SK-N-SH treated with all-trans-retinoic acid at 6 μM for 48 hours (cell line): ENCODE measurements around the gene RBM22.
"Not testable (repeated sequence)": the region's sequence is repeated elsewhere in the genome, so short reads cannot be mapped to it uniquely, and the experiment has no call there.

Source experiments
- ARNTL ChIP-seq: fragments of 450-650 bp; formaldehyde crosslinking; IDR thresholded peaks from 2 replicates; pipeline ENCODE4 v1.5.0; 2020; ENCODE audit warnings: low read depth, mild to moderate bottlenecking, moderate library complexity, borderline replicate concordance
- CSDC2 ChIP-seq: fragments of 250-450 bp; sonication (Bioruptor Pico); IDR thresholded peaks from 2 replicates; pipeline ENCODE4 v1.5.0; 2020; ENCODE audit warnings: mild to moderate bottlenecking, moderate library complexity
- PATZ1 ChIP-seq: fragments of 250-450 bp; sonication (Bioruptor Pico); IDR thresholded peaks from 2 replicates; pipeline ENCODE4 v1.8.0; 2020; ENCODE audit warnings: mild to moderate bottlenecking, moderate library complexity, borderline replicate concordance
- RARB ChIP-seq: fragments of 250-450 bp; sonication (Bioruptor Pico); IDR thresholded peaks from 2 replicates; pipeline ENCODE4 v1.8.0; 2021; ENCODE audit warnings: mild to moderate bottlenecking, moderate library complexity
- SNAI2 ChIP-seq: fragments of 250-450 bp; sonication (Bioruptor Pico); IDR thresholded peaks from 2 replicates; pipeline ENCODE4 v1.5.0; 2020; ENCODE audit warnings: mild to moderate bottlenecking, moderate library complexity
- TSHZ2 ChIP-seq: fragments of 250-450 bp; sonication (Bioruptor Pico); IDR thresholded peaks from 2 replicates; pipeline ENCODE4 v1.5.0; 2020; ENCODE audit warnings: mild to moderate bottlenecking, moderate library complexity

- TF ChIP-seq TSHZ2; RARB (CRISPR knock-in tag); CSDC2 (CRISPR knock-in tag); PATZ1 (CRISPR knock-in tag); SNAI2 (CRISPR knock-in tag); ARNTL (CRISPR knock-in tag): not testable (repeated sequence)
Measured at GRCh38 chr5:150742455-150743141, 41.7 kb upstream of the RBM22 start.
